Neuronal stem cell (in vitro differentiated cells): Measurements from ENCODE around the gene MB.

Experiments used
- DNase-seq: peaks from one replicate; pipeline ENCODE4 v3.0.0-alpha.2; 2013; ENCODE audit warnings: low spot score
- H2AFZ ChIP-seq: one replicate; pipeline ENCODE4 v1.6.1; 2013; ENCODE audit warnings: mild to moderate bottlenecking, low read length, inconsistent platforms
- H2AK5ac ChIP-seq: 2 replicates; pipeline ENCODE4 v1.6.1; 2013; ENCODE audit warnings: low read depth, mild to moderate bottlenecking, inconsistent platforms, low read length, moderate library complexity, mixed read lengths
- H2BK120ac ChIP-seq: 2 replicates; pipeline ENCODE4 v1.6.1; 2013; ENCODE audit warnings: low read depth, mild to moderate bottlenecking, inconsistent platforms, low read length, moderate library complexity, mixed read lengths
- H2BK12ac ChIP-seq: one replicate; pipeline ENCODE4 v1.6.1; 2013; ENCODE audit warnings: low read length, inconsistent platforms
- H2BK15ac ChIP-seq: 2 replicates; pipeline ENCODE4 v1.6.1; 2013; ENCODE audit warnings: mild to moderate bottlenecking, low read length, inconsistent platforms, mixed read lengths
- H2BK5ac ChIP-seq: one replicate; pipeline ENCODE4 v1.6.1; 2013; ENCODE audit warnings: inconsistent platforms, mild to moderate bottlenecking, low read length, moderate library complexity
- H3K14ac ChIP-seq: one replicate; pipeline ENCODE4 v1.6.1; 2013; ENCODE audit warnings: low read length, inconsistent platforms
- H3K18ac ChIP-seq: 2 replicates; pipeline ENCODE4 v1.6.1; 2013; ENCODE audit warnings: low read length, inconsistent platforms
- H3K23ac ChIP-seq: 2 replicates; pipeline ENCODE4 v1.6.1; 2013; ENCODE audit warnings: low read depth, mild to moderate bottlenecking, mixed read lengths, low read length, inconsistent platforms; ENCODE audit not compliant: poor library complexity
- H3K27ac ChIP-seq: replicated peaks from 3 replicates; pipeline ENCODE4 v1.5.1; 2013; ENCODE audit warnings: low read length, inconsistent platforms
- H3K27me3 ChIP-seq, 3 experiments: 2 replicates each; pipeline ENCODE4 v1.6.1; 2013; ENCODE audit warnings: low read length in 3 of 3, mild to moderate bottlenecking in 2 of 3, inconsistent platforms in 1 of 3, low read depth in 1 of 3, mixed read lengths in 1 of 3, moderate library complexity in 1 of 3; ENCODE audit not compliant: control insufficient read depth in 3 of 3, insufficient read depth in 3 of 3
- H3K36me3 ChIP-seq, 2 donors: replicated peaks in 1 of 2; 2 replicates each; pipeline ENCODE4 v1.6.1; 2013; ENCODE audit warnings: low read length in 2 of 2; ENCODE audit not compliant: control insufficient read depth in 2 of 2, insufficient read depth in 2 of 2
- H3K4ac ChIP-seq: 2 replicates; pipeline ENCODE4 v1.6.1; 2013; ENCODE audit warnings: inconsistent platforms, mild to moderate bottlenecking, low read length, moderate library complexity
- H3K4me1 ChIP-seq, 2 donors: 1 replicate in 1 of 2; 2 replicates in 1 of 2; pipeline ENCODE4 v1.6.1; 2013; ENCODE audit warnings: low read length in 2 of 2, low read depth in 1 of 2; ENCODE audit not compliant: control insufficient read depth in 2 of 2, insufficient read depth in 1 of 2
- H3K4me2 ChIP-seq: one replicate; pipeline ENCODE4 v1.6.1; 2013; ENCODE audit warnings: mild to moderate bottlenecking, low read length, inconsistent platforms; ENCODE audit not compliant: insufficient read depth, poor library complexity, severe bottlenecking
- H3K4me3 ChIP-seq, 2 donors: 2 replicates each; pipeline ENCODE4 v1.5.1; 2013; ENCODE audit warnings: low read length in 2 of 2, mild to moderate bottlenecking in 2 of 2, inconsistent platforms in 1 of 2, moderate library complexity in 1 of 2
- H3K79me1 ChIP-seq: one replicate; pipeline ENCODE4 v1.6.1; 2013; ENCODE audit warnings: low read depth, mild to moderate bottlenecking, inconsistent platforms, low read length, moderate library complexity
- H3K9ac ChIP-seq: one replicate; pipeline ENCODE4 v1.6.1; 2013; ENCODE audit warnings: mild to moderate bottlenecking, low read depth, low read length, inconsistent platforms; ENCODE audit not compliant: poor library complexity
- H3K9me3 ChIP-seq, 2 donors: replicated peaks in 1 of 2; 2 replicates each; pipeline versions ENCODE3 to v1.6.1; 2013; ENCODE audit warnings: low read length in 2 of 2, mild to moderate bottlenecking in 2 of 2, inconsistent platforms in 1 of 2, low read depth in 1 of 2, mixed read lengths in 1 of 2, moderate library complexity in 1 of 2; ENCODE audit not compliant: control insufficient read depth in 2 of 2, insufficient read depth in 1 of 2
- H4K8ac ChIP-seq: one replicate; pipeline ENCODE4 v1.6.1; 2013; ENCODE audit warnings: low read depth, mild to moderate bottlenecking, inconsistent platforms, low read length, moderate library complexity
- H4K91ac ChIP-seq: one replicate; pipeline ENCODE4 v1.6.1; 2013; ENCODE audit warnings: low read length, low read depth, mild to moderate bottlenecking, inconsistent platforms; ENCODE audit not compliant: poor library complexity
- WGBS, 2 donors: extraction: QIAGEN DNeasy Blood & Tissue Kit; methylation state at CpG; one replicate each; pipeline ENCODE4 v1.1.7; 2013; ENCODE audit warnings: missing lambda C conversion rate in 2 of 2, mixed read lengths in 1 of 2; ENCODE audit not compliant: insufficient read length in 2 of 2, insufficient replicate concordance in 1 of 2; ENCODE audit errors: extremely low coverage in 2 of 2; 5-methylcytosine and 5-hydroxymethylcytosine counted together

MB gene

DNA sequence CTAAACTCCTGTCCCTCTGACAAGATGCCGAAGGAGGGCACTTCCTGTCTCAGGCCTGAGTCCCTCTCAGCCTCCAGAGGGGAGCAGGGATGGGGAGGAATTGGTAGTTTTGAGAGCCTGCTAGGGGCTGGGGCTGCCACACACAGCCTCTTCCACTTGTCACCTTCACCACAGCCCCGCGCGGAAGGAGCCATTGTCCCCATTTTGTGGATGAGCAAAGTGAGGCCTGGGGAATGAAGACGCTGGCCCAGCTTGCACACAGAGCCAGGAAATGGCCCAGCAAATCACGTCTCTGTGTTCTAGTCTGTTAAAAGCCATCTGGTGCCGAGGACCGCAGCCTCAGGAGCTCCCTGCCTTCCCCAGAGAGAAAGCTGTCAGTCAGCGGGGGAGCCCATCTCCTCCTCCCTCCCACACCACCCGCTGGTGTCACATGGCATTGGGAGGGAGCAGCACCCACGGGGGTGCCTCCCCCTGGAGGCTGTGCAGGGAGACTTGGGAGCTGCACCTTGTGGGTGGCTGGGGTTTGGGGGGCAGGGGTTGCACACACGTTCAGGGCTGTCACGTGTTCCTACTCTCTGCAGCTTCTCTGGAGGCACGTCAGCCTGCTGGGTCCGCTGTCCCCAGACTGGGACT is 41.9 kb downstream of the MB start:
- no peak overlapping the region for H2AFZ ChIP-seq
- H3K14ac ChIP-seq, result no peak overlapping the region
- no peak overlapping the region for H3K4ac ChIP-seq
- H3K4me3 ChIP-seq, result no peak overlapping the region
- no peak overlapping the region for H3K27ac ChIP-seq
- WGBS, 2 donors, result no CpG with 5 or more reads among the region's 15 CpGs
- H2BK120ac ChIP-seq, result no peak overlapping the region
- H3K79me1 ChIP-seq, result peaks cover 2% of the 10 kb centered on the region
- H3K9ac ChIP-seq, result peak overlapping the region; percentile 3
- H3K36me3 ChIP-seq, result peaks cover 0 to 3% of the 10 kb centered on the region in 2 donors
- H4K91ac ChIP-seq, result no peak overlapping the region
- peaks cover 0 to 16% (median 0%) of the 10 kb centered on the region in 3 experiments for H3K27me3 ChIP-seq
- no peak overlapping the region for H4K8ac ChIP-seq
- H3K18ac ChIP-seq, result peak overlapping the region; percentile 65
- peak overlapping the region; percentile 82 for H2BK15ac ChIP-seq
- no peak overlapping the region for H2BK5ac ChIP-seq
- H2BK12ac ChIP-seq, result no peak overlapping the region
- peaks cover 0 to 3% of the 10 kb centered on the region in 2 donors for H3K9me3 ChIP-seq
- H3K4me2 ChIP-seq, result no peak overlapping the region
- no peak for DNase-seq
- no peak overlapping the region for H3K23ac ChIP-seq
- H2AK5ac ChIP-seq, result peak overlapping the region; percentile 78
- peaks cover 0 to 3% of the 10 kb centered on the region in 2 donors for H3K4me1 ChIP-seq

GRCh38 chr22:35572556-35572955 is 44.6 kb downstream of the MB start:
- H3K4ac ChIP-seq, result no peak overlapping the region
- no peak overlapping the region for H2BK120ac ChIP-seq
- no peak overlapping the region for H3K23ac ChIP-seq
- no peak overlapping the region for H3K9ac ChIP-seq
- no peak overlapping the region for H2AK5ac ChIP-seq
- H3K36me3 ChIP-seq, result no peaks in the 10 kb centered on the region
- H3K14ac ChIP-seq, result no peak overlapping the region
- H3K4me3 ChIP-seq, result no peak overlapping the region
- H3K18ac ChIP-seq, result no peak overlapping the region
- H3K9me3 ChIP-seq, result no peaks in the 10 kb centered on the region
- peaks cover 0 to 34% (median 0%) of the 10 kb centered on the region in 3 experiments for H3K27me3 ChIP-seq
- H2BK15ac ChIP-seq, result no peak overlapping the region
- H3K4me2 ChIP-seq, result no peak overlapping the region
- peaks cover 12% of the 10 kb centered on the region in 2 donors for H3K4me1 ChIP-seq
- peaks cover 2% of the 10 kb centered on the region for H3K79me1 ChIP-seq
- no peak overlapping the region for H2BK5ac ChIP-seq
- no peak overlapping the region for H4K8ac ChIP-seq
- no peak overlapping the region for H4K91ac ChIP-seq
- no peak overlapping the region for H2BK12ac ChIP-seq
- no peak for DNase-seq
- H3K27ac ChIP-seq, result no peak overlapping the region
- WGBS, 2 donors, result no CpG with 5 or more reads among the region's 8 CpGs
- H2AFZ ChIP-seq, result no peak overlapping the region

GRCh38 chr22:35570686-35571194 is 46.4 kb downstream of the MB start:
- Histone ChIP-seq H3K18ac (peak overlapping the region; percentile 71), H2AFZ (no peak overlapping the region), H3K9ac (peak overlapping the region; percentile 67), H2BK5ac (no peak overlapping the region), H3K79me1 (peaks cover 2% of the 10 kb centered on the region), H2BK120ac (peak overlapping the region; percentile 36), H3K23ac (no peak overlapping the region), H3K36me3 (no peaks in the 10 kb centered on the region), H3K4ac (no peak overlapping the region), H2BK15ac (peak overlapping the region; percentile 44), H3K4me3 (peak overlapping the region in 1 of 2 donors; percentile 21), H3K27ac (no peak overlapping the region), H3K4me2 (no peak overlapping the region), H3K4me1 (peaks cover 14 to 17% of the 10 kb centered on the region in 2 donors), H3K27me3 (peaks cover 0 to 34% (median 0%) of the 10 kb centered on the region in 3 experiments), H3K9me3 (no peaks in the 10 kb centered on the region), H2BK12ac (no peak overlapping the region), H2AK5ac (peak overlapping the region; percentile 66), H3K14ac (no peak overlapping the region), H4K8ac (peak overlapping the region; percentile 54), H4K91ac (no peak overlapping the region)
- no peak for DNase-seq
- WGBS, 2 donors, result no CpG with 5 or more reads among the region's 14 CpGs

- no peak overlapping the region for H2BK5ac ChIP-seq
- H3K27me3 ChIP-seq, result peaks cover 0 to 39% (median 0%) of the 10 kb centered on the region in 3 experiments
- H3K9ac ChIP-seq, result no peak overlapping the region
- H2AK5ac ChIP-seq, result peak overlapping the region; percentile 66
- DNase-seq, result no peak
- H3K27ac ChIP-seq, result no peak overlapping the region
- H4K91ac ChIP-seq, result no peak overlapping the region
- no peaks in the 10 kb centered on the region for H3K36me3 ChIP-seq
- H2BK12ac ChIP-seq, result no peak overlapping the region
- peaks cover 11 to 17% of the 10 kb centered on the region in 2 donors for H3K4me1 ChIP-seq
- H2BK15ac ChIP-seq, result no peak overlapping the region
- H4K8ac ChIP-seq, result no peak overlapping the region
- no peak overlapping the region for H3K14ac ChIP-seq
- no peak overlapping the region for H3K4ac ChIP-seq
- no peak overlapping the region for H2AFZ ChIP-seq
- no peak overlapping the region for H3K23ac ChIP-seq
- peak overlapping the region; percentile 13 for H3K4me2 ChIP-seq
- peak overlapping the region; percentile 65 for H3K18ac ChIP-seq
- H3K9me3 ChIP-seq, result no peaks in the 10 kb centered on the region
- H3K4me3 ChIP-seq, result no peak overlapping the region
- WGBS, 2 donors, result no CpG with 5 or more reads among the region's 13 CpGs
- peaks cover 2% of the 10 kb centered on the region for H3K79me1 ChIP-seq
- H2BK120ac ChIP-seq, result no peak overlapping the region
Observed at GRCh38 chr22:35569916-35570315, 47.2 kb downstream of the MB start.
